DMS 273 (cell line): ENCODE data around the gene MYBPC3.
"Not testable (repeated sequence)": the region's sequence is repeated elsewhere in the genome, so short reads cannot be mapped to it uniquely, and the experiment has no call there.

Experiments
- DNase-seq: peaks from one replicate; lab custom pipeline; 2025; ENCODE audit not compliant: unreplicated experiment; lab: John Stamatoyannopoulos, UW

The MYBPC3 gene

GRCh38 chr11:47338396-47339241 is 13.9 kb downstream of the MYBPC3 start:
- DNase-seq, result no peak

GRCh38 chr11:47337229-47337924 is 15.1 kb downstream of the MYBPC3 start:
- DNase-seq, result no peak

GRCh38 chr11:47336595-47336994 is 15.9 kb downstream of the MYBPC3 start:
- DNase-seq, result no peak

GRCh38 chr11:47335733-47336132 is 16.8 kb downstream of the MYBPC3 start:
- DNase-seq, result no peak

GRCh38 chr11:47334699-47335411 is 17.6 kb downstream of the MYBPC3 start:
- not testable (repeated sequence) for DNase-seq

GRCh38 chr11:47333886-47334443 is 18.5 kb downstream of the MYBPC3 start:
- DNase-seq, result no peak

- no peak for DNase-seq
Observed at GRCh38 chr11:47333526-47333845, 19.0 kb downstream of the MYBPC3 start.

GRCh38 chr11:47332791-47333525 is 19.5 kb downstream of the MYBPC3 start:
- no peak for DNase-seq

- no peak for DNase-seq
Observed at GRCh38 chr11:47332303-47332711, 20.2 kb downstream of the MYBPC3 start.

GRCh38 chr11:47331454-47332302 is 20.8 kb downstream of the MYBPC3 start:
- no peak for DNase-seq

GRCh38 chr11:47329987-47330931 is 22.2 kb downstream of the MYBPC3 start:
- DNase-seq, result peak; percentile 64

GRCh38 chr11:47329431-47329986 is 23.0 kb downstream of the MYBPC3 start:
- DNase-seq, result peak; percentile 36

GRCh38 chr11:47328449-47329390 is 23.8 kb downstream of the MYBPC3 start:
- DNase-seq, result no peak

- DNase-seq, result no peak
Observed at GRCh38 chr11:47327949-47328348, 24.6 kb downstream of the MYBPC3 start.

- DNase-seq, result no peak
Observed at GRCh38 chr11:47327025-47327424, 25.5 kb downstream of the MYBPC3 start.

- DNase-seq, result no peak
Observed at GRCh38 chr11:47326198-47326597, 26.3 kb downstream of the MYBPC3 start.

- DNase-seq, result no peak
Observed at GRCh38 chr11:47325271-47326041, 27.0 kb downstream of the MYBPC3 start.
